Head of caudate nucleus (tissue), 42 donors: ENCODE data around the gene DHRS4.
"Not testable (repeated sequence)": the region's sequence is repeated elsewhere in the genome, so short reads cannot be mapped to it uniquely, and the experiment has no call there.

ENCODE experiments used
- DNase-seq, 42 donors: peaks; one replicate each; pipeline versions ENCODE4 v3.0.0 to v3.0.0-alpha.2; 2020 to 2021; ENCODE audit warnings: mixed read lengths in 7 of 42
- intact Hi-C: fragments of 100-400 bp; cut with DNase I; formaldehyde crosslinking; loops from one replicate; pipeline ENCODE4 v1.15.0; 2022

The DHRS4 gene

GRCh38 chr14:24006817-24007652, 53.5 kb downstream of the DHRS4 start:
- intact Hi-C loops: not testable (repeated sequence)
- DNase-seq: peak in 40 of 42 donors; percentile 26 to 86 (median 70)

DNA sequence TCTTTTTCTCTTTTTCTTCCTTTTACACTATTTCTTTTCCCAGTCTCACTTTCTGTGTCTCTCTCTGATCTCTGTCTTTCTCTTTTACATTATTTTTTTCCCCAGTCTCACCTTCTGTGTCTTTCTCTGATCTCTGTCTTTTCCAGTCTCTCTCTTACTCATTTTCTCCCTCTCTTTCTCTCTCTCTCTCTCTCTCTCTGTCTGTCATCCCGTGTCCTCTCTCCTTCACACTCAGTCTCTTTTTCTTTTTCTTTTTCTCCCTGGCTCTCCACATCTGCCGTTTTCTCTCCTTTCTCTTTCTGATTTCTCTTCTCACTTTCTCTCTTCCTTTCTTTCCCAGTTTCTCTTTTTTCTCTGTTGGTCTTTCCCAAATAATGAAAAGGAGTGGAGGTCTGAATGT, 57.5 kb downstream of the DHRS4 start:
- DNase-seq: no peak
- intact Hi-C loops: no loop called here

- intact Hi-C loops, DNase-seq: not testable (repeated sequence)
These were observed 59.2 kb downstream of the DHRS4 start for GRCh38 chr14:24012726-24013273.

DNA sequence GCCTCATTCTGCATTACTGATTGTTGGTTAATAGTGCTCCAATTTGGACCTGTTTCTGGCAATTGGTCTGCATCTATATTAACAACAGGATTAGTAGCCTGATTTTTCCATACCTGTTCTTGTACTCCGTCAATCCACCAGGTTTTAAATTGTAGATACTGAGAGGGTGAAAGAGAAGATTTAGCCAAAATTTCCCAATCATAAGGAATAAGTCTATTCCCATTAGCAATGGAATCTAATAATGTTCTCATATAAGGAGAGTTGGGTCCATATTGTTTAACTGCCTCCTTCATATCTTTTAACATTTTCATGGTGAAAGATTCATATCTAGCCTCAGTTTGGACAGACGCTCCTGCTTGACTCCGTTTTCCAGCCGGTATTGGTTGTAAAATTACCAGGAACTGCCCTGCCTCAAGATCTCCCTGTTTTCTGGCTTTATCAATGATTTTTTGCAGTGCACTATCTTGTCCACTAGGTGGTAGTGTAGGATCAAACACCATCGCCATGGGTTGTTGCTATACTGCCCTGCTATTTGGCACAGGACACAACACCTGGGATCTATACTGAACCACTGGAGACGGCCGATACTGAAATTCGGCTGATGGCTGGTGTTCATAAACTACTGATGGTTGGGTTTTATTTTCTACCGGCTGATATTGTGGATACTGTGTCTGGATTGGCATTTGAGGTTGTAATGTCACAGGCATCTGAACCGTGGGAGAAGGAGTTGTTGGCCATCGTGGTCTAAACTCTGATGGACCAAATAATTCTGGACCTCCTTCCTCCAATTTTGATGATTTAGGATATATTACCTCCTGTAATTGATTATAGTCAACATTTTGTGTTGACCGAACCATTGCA, 60.3 kb downstream of the DHRS4 start:
- peak in 25 of 42 donors; percentile 15 to 87 (median 55) for DNase-seq
- intact Hi-C loops: loop anchor here (2.0 kb wide), 1 partner anchor 39 kb away; no protein-coding TSS in a partner anchor

- intact Hi-C loops: loop anchor here (2.0 kb wide), 1 partner anchor 41 kb away; no protein-coding TSS in a partner anchor
- DNase-seq: not testable (repeated sequence)
These were observed 62.2 kb downstream of the DHRS4 start for GRCh38 chr14:24015745-24016144.
